Breast epithelium (tissue), 4 donors: Measurements from ENCODE around the gene SIGLEC7. TPM values are rescaled to one million over a fixed set of nuclear protein-coding genes. Genes with fewer than 3 reads are reported as not detected.

Source experiments
- DNase-seq, 2 donors: peaks; one replicate each; pipeline ENCODE4 v3.0.0-alpha.2; 2019; ENCODE audit warnings: low spot score in 2 of 2
- H3K27ac ChIP-seq, 2 donors: fragments of 200-600 bp; sonication (generic) in 1 of 2; one replicate each; pipeline ENCODE4 v1.5.1; 2016 to 2019; ENCODE audit warnings: mild to moderate bottlenecking in 1 of 2
- H3K27me3 ChIP-seq, 2 donors: fragments of 200-600 bp; sonication (generic) in 1 of 2; one replicate each; pipeline versions ENCODE4 v1.5.1 to v1.6.0; 2017 to 2019; ENCODE audit warnings: control low read depth in 1 of 2, mild to moderate bottlenecking in 1 of 2
- H3K36me3 ChIP-seq: fragments of 200-600 bp; one replicate; pipeline ENCODE4 v1.5.1; 2019
- H3K4me1 ChIP-seq, 2 donors: fragments of 200-600 bp; sonication (generic); one replicate each; pipeline ENCODE4 v1.5.1; 2016 to 2019; ENCODE audit warnings: control low read depth in 1 of 2
- H3K4me3 ChIP-seq, 3 donors: fragments of 200-600 bp; sonication (generic); 1 replicate in 2 of 3; 2 replicates in 1 of 3; pipeline ENCODE4 v1.5.1; 2016 to 2019; ENCODE audit warnings: mild to moderate bottlenecking in 3 of 3, moderate library complexity in 2 of 3
- H3K9me3 ChIP-seq, 2 donors: fragments of 200-600 bp; sonication (generic) in 1 of 2; one replicate each; pipeline ENCODE4 v1.5.1; 2016 to 2019; ENCODE audit warnings: control low read depth in 1 of 2
- POLR2A ChIP-seq: fragments of 450-650 bp; IDR thresholded peaks from one replicate; pipeline ENCODE4 v1.6.1; 2016; ENCODE audit warnings: antibody characterized with exemption, mild to moderate bottlenecking, moderate library complexity
- POLR2AphosphoS5 ChIP-seq, 3 donors: sonication (generic); formaldehyde crosslinking; IDR thresholded peaks; one replicate each; pipeline ENCODE4 v1.6.1; 2017; ENCODE audit warnings: antibody characterized with exemption in 3 of 3
- intact Hi-C: fragments of 100-400 bp; cut with DNase I; formaldehyde crosslinking; loops from one replicate; pipeline ENCODE4 v1.15.1; 2023; ENCODE audit warnings: low total_unique reads
- total RNA-seq, 3 donors: library from RNA; depleted of rRNA; stranded (reverse); fragments of >200 nt; gene quantifications; one replicate each; pipeline ENCODE4 v1.1.0, GENCODE V29; 2016
- TF ChIP-seq, protein P1 (sequence below), 3 donors: fragments of 450-650 bp; IDR thresholded peaks; one replicate each; pipeline ENCODE4 v1.5.1; 2016 to 2017; ENCODE audit warnings: antibody characterized with exemption in 3 of 3, mild to moderate bottlenecking in 3 of 3, moderate library complexity in 3 of 3

The SIGLEC7 gene
- total RNA-seq, 3 donors from 2014 or later = 0.98 to 3.2 (median 1.8) TPM

DNA sequence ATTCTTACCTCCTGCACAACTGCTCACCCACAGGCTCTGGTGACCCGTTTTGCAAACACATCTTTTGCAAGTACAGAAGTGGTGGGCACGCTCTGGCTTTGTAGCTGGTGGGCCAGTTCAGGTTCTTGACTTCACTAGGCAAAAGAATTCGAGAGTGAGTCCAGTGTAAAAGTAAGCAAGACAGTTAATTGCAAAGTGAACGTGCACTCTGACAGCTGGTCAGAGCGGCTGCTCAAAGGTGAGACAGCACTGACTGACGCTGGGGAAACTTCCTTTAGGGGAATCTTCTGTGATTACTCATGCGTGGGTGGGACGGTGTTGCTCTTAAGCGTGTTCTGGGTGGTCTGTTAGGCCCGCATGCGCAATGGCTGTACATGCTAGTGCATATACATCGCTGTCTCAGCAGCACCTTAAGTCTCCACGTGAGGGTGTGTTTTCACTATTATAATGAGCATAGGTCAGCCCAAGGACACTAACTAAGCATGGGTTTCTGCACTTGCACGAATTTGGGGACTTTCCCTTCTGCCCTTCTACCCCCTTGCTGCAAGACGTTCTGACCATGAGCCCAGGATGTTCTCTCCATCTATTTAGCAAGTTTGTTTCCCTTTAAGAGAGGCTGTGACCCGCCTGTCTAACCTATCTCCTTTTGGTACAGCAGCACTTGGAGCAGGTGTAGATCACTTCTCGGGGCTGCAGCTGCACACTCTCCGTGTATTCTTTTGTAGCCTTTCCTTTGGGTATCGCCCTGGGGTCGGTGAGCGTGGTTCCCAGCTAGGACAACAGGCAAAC is 52.6 kb downstream of the SIGLEC7 start:
- Histone ChIP-seq H3K36me3 (no peaks in the 10 kb centered on the region), H3K27me3 (peaks cover 0 to 41% of the 10 kb centered on the region in 2 donors), H3K4me1 (no peaks in the 10 kb centered on the region), H3K27ac (no peak overlapping the region), H3K4me3 (no peak overlapping the region), H3K9me3 (no peaks in the 10 kb centered on the region)
- no peak for DNase-seq
- intact Hi-C loops = no loop called here
- TF ChIP-seq POLR2A (no peak), POLR2AphosphoS5 (IDR thresholded peaks at IDR 0.05) (no peak)
- TF ChIP-seq, protein P1, sequence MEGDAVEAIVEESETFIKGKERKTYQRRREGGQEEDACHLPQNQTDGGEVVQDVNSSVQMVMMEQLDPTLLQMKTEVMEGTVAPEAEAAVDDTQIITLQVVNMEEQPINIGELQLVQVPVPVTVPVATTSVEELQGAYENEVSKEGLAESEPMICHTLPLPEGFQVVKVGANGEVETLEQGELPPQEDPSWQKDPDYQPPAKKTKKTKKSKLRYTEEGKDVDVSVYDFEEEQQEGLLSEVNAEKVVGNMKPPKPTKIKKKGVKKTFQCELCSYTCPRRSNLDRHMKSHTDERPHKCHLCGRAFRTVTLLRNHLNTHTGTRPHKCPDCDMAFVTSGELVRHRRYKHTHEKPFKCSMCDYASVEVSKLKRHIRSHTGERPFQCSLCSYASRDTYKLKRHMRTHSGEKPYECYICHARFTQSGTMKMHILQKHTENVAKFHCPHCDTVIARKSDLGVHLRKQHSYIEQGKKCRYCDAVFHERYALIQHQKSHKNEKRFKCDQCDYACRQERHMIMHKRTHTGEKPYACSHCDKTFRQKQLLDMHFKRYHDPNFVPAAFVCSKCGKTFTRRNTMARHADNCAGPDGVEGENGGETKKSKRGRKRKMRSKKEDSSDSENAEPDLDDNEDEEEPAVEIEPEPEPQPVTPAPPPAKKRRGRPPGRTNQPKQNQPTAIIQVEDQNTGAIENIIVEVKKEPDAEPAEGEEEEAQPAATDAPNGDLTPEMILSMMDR (IDR thresholded peaks at IDR 0.05) = no peak

DNA sequence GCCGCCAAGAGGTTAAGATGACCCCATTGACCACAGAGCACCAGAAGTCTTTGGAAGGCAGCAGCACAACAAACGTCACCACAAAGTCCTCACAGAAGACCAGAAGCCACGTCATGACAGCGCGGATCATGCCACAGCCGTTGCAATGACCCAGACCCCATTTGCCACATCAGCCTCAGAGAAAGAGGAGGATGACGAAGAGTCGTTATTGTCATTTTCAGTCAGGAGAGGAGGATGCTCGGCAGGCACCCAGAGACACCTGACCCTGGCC is 53.1 kb downstream of the SIGLEC7 start:
- H3K4me1 ChIP-seq = no peaks in the 10 kb centered on the region
- H3K36me3 ChIP-seq = no peaks in the 10 kb centered on the region
- no peak for DNase-seq
- no peak overlapping the region for H3K27ac ChIP-seq
- TF ChIP-seq POLR2AphosphoS5 (IDR thresholded peaks at IDR 0.05) (no peak), POLR2A (no peak)
- TF ChIP-seq, protein P1 (IDR thresholded peaks at IDR 0.05) = no peak
- no peaks in the 10 kb centered on the region for H3K9me3 ChIP-seq
- H3K27me3 ChIP-seq = peaks cover 0 to 46% of the 10 kb centered on the region in 2 donors
- no peak overlapping the region for H3K4me3 ChIP-seq
- intact Hi-C loops = no loop called here

DNA sequence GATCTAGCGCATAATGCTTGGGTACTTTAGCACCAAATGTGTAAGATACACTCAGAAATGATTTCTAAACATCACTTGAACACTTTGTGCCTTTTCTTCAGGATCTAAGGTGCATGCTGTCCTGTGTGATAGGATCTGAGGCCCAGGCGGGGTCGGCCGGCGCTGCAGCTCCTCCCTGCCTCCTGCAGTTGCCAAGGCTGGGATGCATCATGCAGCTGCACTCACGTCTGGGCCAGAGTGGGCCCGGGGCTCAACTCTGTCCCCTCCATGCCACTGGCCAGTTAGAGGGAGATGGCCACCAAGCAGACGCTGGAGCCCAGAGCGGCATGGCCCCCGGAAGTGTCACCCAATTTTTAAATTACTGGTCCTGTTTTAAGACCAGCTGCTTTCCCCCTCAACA is 53.5 kb downstream of the SIGLEC7 start:
- Histone ChIP-seq H3K27ac (no peak overlapping the region), H3K4me1 (no peaks in the 10 kb centered on the region), H3K4me3 (no peak overlapping the region), H3K36me3 (no peaks in the 10 kb centered on the region), H3K9me3 (no peaks in the 10 kb centered on the region), H3K27me3 (peaks cover 0 to 50% of the 10 kb centered on the region in 2 donors)
- intact Hi-C loops = no loop called here
- TF ChIP-seq, protein P1 (IDR thresholded peaks at IDR 0.05) = no peak
- no peak for TF ChIP-seq POLR2A
- no peak for TF ChIP-seq POLR2AphosphoS5 (IDR thresholded peaks at IDR 0.05)
- DNase-seq = no peak

DNA sequence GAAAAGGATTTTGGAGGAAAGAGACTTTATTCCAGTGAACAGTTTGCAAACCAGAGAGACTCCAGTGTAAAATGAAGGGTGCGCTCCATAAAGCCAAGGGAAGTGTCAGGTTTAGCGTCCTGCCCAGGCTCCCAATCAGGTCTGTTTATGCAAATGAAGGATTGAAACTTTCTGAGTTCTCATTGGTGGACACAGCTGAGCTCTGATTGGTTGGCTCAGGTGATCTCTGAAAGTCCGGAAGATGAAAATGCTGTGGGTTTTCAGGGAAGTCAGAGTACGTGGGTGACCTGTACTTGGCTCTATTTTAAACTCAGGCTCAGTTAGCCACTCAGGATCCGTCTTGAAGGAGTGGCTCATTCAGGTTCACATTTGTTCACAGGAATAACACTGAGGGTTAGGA is 54.1 kb downstream of the SIGLEC7 start:
- Histone ChIP-seq H3K9me3 (no peaks in the 10 kb centered on the region), H3K27me3 (peaks cover 0 to 55% of the 10 kb centered on the region in 2 donors), H3K4me3 (no peak overlapping the region), H3K4me1 (no peaks in the 10 kb centered on the region), H3K27ac (no peak overlapping the region), H3K36me3 (no peaks in the 10 kb centered on the region)
- TF ChIP-seq POLR2AphosphoS5 (IDR thresholded peaks at IDR 0.05) (no peak), POLR2A (no peak)
- TF ChIP-seq, protein P1 (IDR thresholded peaks at IDR 0.05) = no peak
- no peak for DNase-seq
- intact Hi-C loops = no loop called here

DNA sequence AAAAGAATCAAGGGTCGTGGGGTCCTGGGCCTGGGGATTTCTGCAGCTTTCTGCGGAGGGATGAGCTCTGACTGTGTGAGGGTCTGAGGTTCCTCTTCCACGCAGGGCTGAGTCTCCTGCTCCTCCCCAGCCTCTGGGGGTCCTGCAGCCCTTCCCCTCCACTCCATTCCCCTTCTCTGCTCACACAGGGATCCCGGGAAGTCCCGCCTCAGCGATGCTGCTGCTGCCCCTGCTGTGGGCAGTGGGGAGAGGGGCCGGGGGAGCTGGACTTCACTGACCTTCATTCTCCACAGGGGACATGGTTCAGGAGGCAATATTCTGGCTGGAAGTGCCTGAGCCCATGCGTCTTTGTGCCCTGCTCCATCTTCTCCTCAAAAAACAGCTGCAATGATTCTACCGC is 56.5 kb downstream of the SIGLEC7 start:
- no peaks in the 10 kb centered on the region for H3K36me3 ChIP-seq
- TF ChIP-seq POLR2A (no peak), POLR2AphosphoS5 (IDR thresholded peaks at IDR 0.05) (no peak)
- TF ChIP-seq, protein P1 (IDR thresholded peaks at IDR 0.05) = no peak

More for the DNA sequence above, 56.5 kb downstream of the SIGLEC7 start:
- Histone ChIP-seq H3K27ac (no peak overlapping the region), H3K9me3 (no peaks in the 10 kb centered on the region), H3K27me3 (peaks cover 0 to 57% of the 10 kb centered on the region in 2 donors), H3K4me1 (no peaks in the 10 kb centered on the region), H3K4me3 (no peak overlapping the region)
- DNase-seq = no peak
- intact Hi-C loops = no loop called here
